ENCODE measurements around the gene TBC1D2B.
A peak's percentile ranks its signal among the peaks of the same experiment; 100 is the strongest.

Gene TBC1D2B

GRCh38 chr15:78052001-78052401 is 25.5 kb downstream of the TBC1D2B start:
- no peak for DNase-seq

- DNase-seq: no peak
These were observed 25.9 kb downstream of the TBC1D2B start for GRCh38 chr15:78051596-78051995.

- DNase-seq: no peak
These were observed 26.7 kb downstream of the TBC1D2B start for GRCh38 chr15:78050826-78051225.

- DNase-seq: no peak
These were observed 27.1 kb downstream of the TBC1D2B start for GRCh38 chr15:78050441-78050809.

GRCh38 chr15:78049691-78050440 is 27.6 kb downstream of the TBC1D2B start:
- no peak for DNase-seq

- no peak for DNase-seq
These were observed 28.9 kb downstream of the TBC1D2B start for GRCh38 chr15:78048628-78048920.

GRCh38 chr15:78047761-78048627 is 29.5 kb downstream of the TBC1D2B start:
- no peak for DNase-seq

- DNase-seq: no peak
These were observed 30.6 kb downstream of the TBC1D2B start for GRCh38 chr15:78046796-78047341.

GRCh38 chr15:78045189-78045588 is 32.3 kb downstream of the TBC1D2B start:
- no peak for DNase-seq

GRCh38 chr15:78044407-78045155 is 32.9 kb downstream of the TBC1D2B start:
- DNase-seq: no peak

GRCh38 chr15:78041946-78042345 is 35.6 kb downstream of the TBC1D2B start:
- DNase-seq: no peak

- DNase-seq: no peak
These were observed 36.8 kb downstream of the TBC1D2B start for GRCh38 chr15:78040653-78041244.

- no peak for DNase-seq
These were observed 38.8 kb downstream of the TBC1D2B start for GRCh38 chr15:78038585-78039247.

- DNase-seq: no peak
These were observed 39.7 kb downstream of the TBC1D2B start for GRCh38 chr15:78037779-78038305.

- no peak for DNase-seq
These were observed 40.2 kb downstream of the TBC1D2B start for GRCh38 chr15:78037328-78037727.

- DNase-seq: no peak
These were observed 41.5 kb downstream of the TBC1D2B start for GRCh38 chr15:78035861-78036476.

GRCh38 chr15:78035321-78035751 is 42.2 kb downstream of the TBC1D2B start:
- DNase-seq: peak; percentile 50

GRCh38 chr15:78034495-78035191 is 42.9 kb downstream of the TBC1D2B start:
- DNase-seq: peak; percentile 76

GRCh38 chr15:78033864-78034263 is 43.6 kb downstream of the TBC1D2B start:
- DNase-seq: peak; percentile 49

GRCh38 chr15:78032671-78033070 is 44.8 kb downstream of the TBC1D2B start:
- no peak for DNase-seq

- DNase-seq: no peak
These were observed 52.6 kb downstream of the TBC1D2B start for GRCh38 chr15:78024883-78025282.

All from activated T-cell treated with anti-CD3 and anti-CD28 coated beads, Interleukin-2, amount 50 U/mL, for 1 hour (primary cell).